Measurements from ENCODE around the gene CREB3L2. TPM values are rescaled to one million over a fixed set of nuclear protein-coding genes. Genes with fewer than 3 reads are reported as not detected.

Gene CREB3L2
- polyA plus RNA-seq, 1 of the 3 experiments (the other 2 are of a cell fraction), result 22.9 TPM

DNA sequence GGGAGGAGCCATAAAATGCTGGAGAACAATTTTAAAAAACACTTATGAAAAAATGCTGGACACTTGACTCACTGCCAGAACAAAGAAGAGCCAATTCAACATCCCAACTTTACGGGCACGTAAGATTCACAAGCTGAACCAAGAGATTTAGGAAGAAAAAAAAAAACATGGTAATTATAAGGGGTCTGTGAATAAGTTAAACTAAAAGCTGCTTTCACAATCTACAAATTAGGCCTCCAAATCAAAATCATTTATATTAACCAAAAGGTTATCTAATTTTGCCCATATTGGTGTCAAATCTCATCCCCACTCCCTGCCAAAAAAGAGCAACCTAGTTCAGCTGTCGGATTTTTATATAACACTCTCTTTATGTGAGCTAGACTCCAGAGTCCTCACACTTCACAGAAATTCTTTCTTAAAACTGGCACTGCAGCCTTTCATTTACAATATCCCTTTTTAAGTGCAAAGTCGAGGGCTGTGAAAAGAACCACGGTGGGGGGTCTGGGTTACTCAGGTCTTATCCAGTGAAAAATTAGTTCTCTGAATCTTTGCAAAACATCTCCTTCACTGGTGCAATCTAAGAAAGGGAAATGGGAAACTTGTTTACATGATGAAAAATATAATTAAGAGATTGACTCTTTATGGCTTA, 124.7 kb downstream of the CREB3L2 start:
- Histone ChIP-seq H3K4me2 (no peak overlapping the region), H3K4me3 (ENCODE audit: low read depth in 2 of 2, low read length in 1 of 2) (no peak overlapping the region), H3K9me2 (no peaks in the 10 kb centered on the region), H3K27ac (ENCODE audit: low read depth in 2 of 2, low read length in 1 of 2) (peak overlapping the region in 1 of 2 experiments; percentile 97; a peak in 2 of 4 replicates), H3K9me3 (no peaks in the 10 kb centered on the region), H4K20me1 (ENCODE audit: insufficient read depth) (no peaks in the 10 kb centered on the region), H3K27me3 (ENCODE audit: insufficient read depth) (no peaks in the 10 kb centered on the region), H3K4me1 (ENCODE audit: control insufficient read depth in 1 of 2, insufficient read depth in 2 of 2, low read depth in 1 of 2, low read length in 1 of 2) (peaks cover 19 to 43% of the 10 kb centered on the region in 2 experiments), H2AFZ (ENCODE audit: low read depth) (no peak overlapping the region), H3K36me3 (replicated peaks in 1 of 2; ENCODE audit: control insufficient read depth in 1 of 2, insufficient read depth in 2 of 2, low read length in 1 of 2) (peaks cover 64 to 77% of the 10 kb centered on the region in 2 experiments), H3K79me2 (ENCODE audit: insufficient read depth) (peaks cover 4% of the 10 kb centered on the region; the same call in 1 of the 2 replicates), H3K9ac (no peak overlapping the region), H3F3A (replicated peaks; ENCODE audit: insufficient read depth) (peaks cover 52% of the 10 kb centered on the region)
- DNase-seq, result no peak
- WGBS (ENCODE audit: low lambda C conversion rate), result 94% methylated on average over 5 of the region's 5 CpGs
- ChIA-PET CTCF (interaction anchor here (0.9 to 2.7 kb wide), 3 partner anchors 10 to 27 kb away, joined by 3 to 11 read pairs (median 3); no protein-coding TSS in a partner anchor), POLR2A (no interaction called here)
- no peak for TF ChIP-seq TAF1 (IDR thresholded peaks at IDR 0.05; ENCODE audit: borderline replicate concordance, low read depth, low read length)
- TF ChIP-seq, protein P1, sequence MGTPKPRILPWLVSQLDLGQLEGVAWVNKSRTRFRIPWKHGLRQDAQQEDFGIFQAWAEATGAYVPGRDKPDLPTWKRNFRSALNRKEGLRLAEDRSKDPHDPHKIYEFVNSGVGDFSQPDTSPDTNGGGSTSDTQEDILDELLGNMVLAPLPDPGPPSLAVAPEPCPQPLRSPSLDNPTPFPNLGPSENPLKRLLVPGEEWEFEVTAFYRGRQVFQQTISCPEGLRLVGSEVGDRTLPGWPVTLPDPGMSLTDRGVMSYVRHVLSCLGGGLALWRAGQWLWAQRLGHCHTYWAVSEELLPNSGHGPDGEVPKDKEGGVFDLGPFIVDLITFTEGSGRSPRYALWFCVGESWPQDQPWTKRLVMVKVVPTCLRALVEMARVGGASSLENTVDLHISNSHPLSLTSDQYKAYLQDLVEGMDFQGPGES (IDR thresholded peaks at IDR 0.05; ENCODE audit: low read depth, low read length), result no peak
- no peak for TF ChIP-seq FOXM1 (IDR thresholded peaks at IDR 0.05; ENCODE audit: low read depth)
- TF ChIP-seq TCF12 (IDR thresholded peaks at IDR 0.05), result no peak
- no peak for TF ChIP-seq PBX3 (IDR thresholded peaks at IDR 0.05)
- no peak for TF ChIP-seq GABPA (IDR thresholded peaks at IDR 0.05; ENCODE audit: low read depth)
- TF ChIP-seq JUND (IDR thresholded peaks at IDR 0.05), result no peak
- TF ChIP-seq TEAD4 (IDR thresholded peaks at IDR 0.05; ENCODE audit: borderline replicate concordance, insufficient read depth), result no peak
- no peak for TF ChIP-seq REST (IDR thresholded peaks at IDR 0.05; ENCODE audit: low read depth, low read length)
- no peak for TF ChIP-seq ELF1 (IDR thresholded peaks at IDR 0.05)
- no peak for TF ChIP-seq YY1 (IDR thresholded peaks at IDR 0.05; ENCODE audit: low read depth)
- no peak for TF ChIP-seq FOSL2 (IDR thresholded peaks at IDR 0.05; ENCODE audit: borderline replicate concordance, low read depth)
- TF ChIP-seq NFIC (IDR thresholded peaks at IDR 0.05; ENCODE audit: borderline replicate concordance), result no peak
- TF ChIP-seq GATA2 (CRISPR knock-in tag; IDR thresholded peaks at IDR 0.05), result no peak
- no peak for TF ChIP-seq SMC3 (IDR thresholded peaks at IDR 0.05; ENCODE audit: low read depth, low read length)
- TF ChIP-seq, protein P2, sequence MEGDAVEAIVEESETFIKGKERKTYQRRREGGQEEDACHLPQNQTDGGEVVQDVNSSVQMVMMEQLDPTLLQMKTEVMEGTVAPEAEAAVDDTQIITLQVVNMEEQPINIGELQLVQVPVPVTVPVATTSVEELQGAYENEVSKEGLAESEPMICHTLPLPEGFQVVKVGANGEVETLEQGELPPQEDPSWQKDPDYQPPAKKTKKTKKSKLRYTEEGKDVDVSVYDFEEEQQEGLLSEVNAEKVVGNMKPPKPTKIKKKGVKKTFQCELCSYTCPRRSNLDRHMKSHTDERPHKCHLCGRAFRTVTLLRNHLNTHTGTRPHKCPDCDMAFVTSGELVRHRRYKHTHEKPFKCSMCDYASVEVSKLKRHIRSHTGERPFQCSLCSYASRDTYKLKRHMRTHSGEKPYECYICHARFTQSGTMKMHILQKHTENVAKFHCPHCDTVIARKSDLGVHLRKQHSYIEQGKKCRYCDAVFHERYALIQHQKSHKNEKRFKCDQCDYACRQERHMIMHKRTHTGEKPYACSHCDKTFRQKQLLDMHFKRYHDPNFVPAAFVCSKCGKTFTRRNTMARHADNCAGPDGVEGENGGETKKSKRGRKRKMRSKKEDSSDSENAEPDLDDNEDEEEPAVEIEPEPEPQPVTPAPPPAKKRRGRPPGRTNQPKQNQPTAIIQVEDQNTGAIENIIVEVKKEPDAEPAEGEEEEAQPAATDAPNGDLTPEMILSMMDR (IDR thresholded peaks at IDR 0.05), result no peak
- no peak for TF ChIP-seq FOXJ3 (CRISPR knock-in tag; IDR thresholded peaks at IDR 0.05)
- TF ChIP-seq RFX5 (IDR thresholded peaks at IDR 0.05; ENCODE audit: low read length), result no peak
- TF ChIP-seq NRF1 (IDR thresholded peaks at IDR 0.05; ENCODE audit: low read depth, low read length), result no peak
- TF ChIP-seq SIN3A (IDR thresholded peaks at IDR 0.05; ENCODE audit: borderline replicate concordance, low read depth, low read length), result no peak

Measured in SK-N-SH (cell line).